Activated CD4-positive, alpha-beta T cell treated with anti-CD3 and anti-CD28 coated beads, Interleukin-2, amount 50 U/mL, for 48 hours (primary cell): ENCODE data around the gene CEACAM16.
"Not testable (repeated sequence)": the region's sequence is repeated elsewhere in the genome, so short reads cannot be mapped to it uniquely, and the experiment has no call there.

Experiments
- DNase-seq, 2 experiments: peaks; one replicate each; pipeline ENCODE4 v3.0.0-alpha.2; 2020

CEACAM16 gene

DNA sequence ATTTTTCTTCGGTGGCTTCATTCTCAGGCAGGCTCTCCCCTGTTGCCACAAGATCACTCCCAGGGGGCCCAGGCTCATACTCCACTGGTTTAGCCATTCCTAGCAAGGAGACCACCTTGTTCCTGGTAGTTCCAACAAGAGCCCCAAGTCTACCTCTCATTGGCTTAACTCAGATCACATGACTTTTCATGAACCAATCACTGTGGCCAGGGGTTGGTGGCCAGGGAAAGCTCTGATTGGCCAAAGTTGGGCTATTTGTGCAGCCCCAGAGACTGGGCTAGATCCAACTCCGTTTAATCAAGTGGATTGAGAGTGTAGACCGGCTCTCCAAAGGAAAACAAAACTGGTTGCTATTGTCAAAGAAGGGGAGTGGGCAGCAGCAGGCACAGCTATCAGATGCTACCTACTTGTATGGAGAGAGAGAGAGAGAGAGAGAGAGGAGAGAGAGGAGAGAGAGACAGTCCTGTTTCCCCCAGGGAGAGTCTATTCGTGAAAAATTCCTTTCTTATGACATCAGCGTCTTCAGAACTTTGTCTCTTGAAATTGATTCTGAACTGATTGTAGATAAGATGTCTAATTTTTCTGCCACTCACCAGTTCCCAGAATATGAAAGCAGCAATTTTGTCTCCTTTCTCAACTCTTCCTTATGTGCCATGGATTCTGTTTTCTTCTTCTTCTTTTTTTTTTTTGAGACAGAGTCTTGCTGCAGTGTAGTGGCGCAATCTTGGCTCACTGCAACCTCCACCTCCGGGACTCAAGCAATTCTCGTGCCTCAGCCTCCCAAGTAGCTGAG is 21.7 kb upstream of the CEACAM16 start:
- no peak for DNase-seq

DNA sequence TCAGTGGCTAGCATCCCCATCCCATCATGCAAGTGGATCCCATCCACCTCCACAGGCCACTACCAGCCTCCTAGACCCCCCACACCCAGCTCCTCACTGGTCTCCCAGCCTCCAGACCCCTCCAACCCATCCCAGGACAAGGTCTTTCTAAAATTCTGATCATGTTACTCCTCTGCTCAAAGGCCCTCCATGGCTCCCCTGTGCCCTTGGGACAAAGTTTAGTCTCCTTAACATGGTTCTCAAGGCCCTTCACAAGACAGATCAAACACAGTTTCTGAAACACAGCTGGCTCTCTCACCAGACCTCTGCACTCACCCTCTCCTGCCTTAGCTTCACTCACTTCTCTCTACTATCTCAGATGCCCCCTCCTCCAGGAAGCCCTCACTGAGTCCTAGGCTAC is 18.4 kb upstream of the CEACAM16 start:
- DNase-seq: no peak

DNA sequence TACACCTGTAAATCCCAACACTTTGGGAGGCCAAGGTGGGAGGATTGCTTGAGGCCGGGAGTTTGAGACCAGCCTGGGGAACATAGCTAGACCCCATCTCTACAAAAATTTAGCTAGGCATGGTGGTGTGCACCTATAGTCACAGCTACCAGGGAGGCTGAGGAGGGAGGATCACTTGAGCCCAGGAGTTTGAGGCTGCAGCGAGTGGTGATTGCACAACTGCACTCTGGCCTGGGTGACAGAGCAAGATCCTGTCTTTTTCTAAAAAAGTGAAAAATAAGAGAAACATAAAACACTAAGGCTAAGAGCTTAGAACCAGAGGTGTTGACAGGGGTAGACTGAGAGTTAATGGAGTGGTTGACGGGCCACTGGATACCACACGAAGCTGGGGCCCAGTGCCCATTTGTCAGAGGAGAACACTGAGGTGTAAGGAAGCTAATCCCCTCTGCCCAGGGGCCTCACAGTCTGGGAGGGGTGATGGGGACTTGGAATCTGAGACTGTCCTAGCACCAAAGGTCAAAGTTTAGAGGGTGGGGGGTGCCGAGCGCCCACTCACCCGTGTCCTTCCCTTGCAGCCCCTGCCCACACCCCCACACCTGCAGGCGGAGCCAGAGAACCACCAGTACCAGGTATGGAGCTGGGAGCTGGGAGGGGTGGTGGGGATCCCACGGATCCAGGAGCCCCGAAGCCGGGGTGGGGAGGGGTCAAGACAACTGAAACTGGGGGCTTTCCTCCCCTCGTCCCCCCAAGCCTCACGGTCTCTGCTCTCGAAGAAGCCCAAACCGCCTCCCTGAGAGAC is 16.8 kb upstream of the CEACAM16 start:
- DNase-seq: no peak

DNA sequence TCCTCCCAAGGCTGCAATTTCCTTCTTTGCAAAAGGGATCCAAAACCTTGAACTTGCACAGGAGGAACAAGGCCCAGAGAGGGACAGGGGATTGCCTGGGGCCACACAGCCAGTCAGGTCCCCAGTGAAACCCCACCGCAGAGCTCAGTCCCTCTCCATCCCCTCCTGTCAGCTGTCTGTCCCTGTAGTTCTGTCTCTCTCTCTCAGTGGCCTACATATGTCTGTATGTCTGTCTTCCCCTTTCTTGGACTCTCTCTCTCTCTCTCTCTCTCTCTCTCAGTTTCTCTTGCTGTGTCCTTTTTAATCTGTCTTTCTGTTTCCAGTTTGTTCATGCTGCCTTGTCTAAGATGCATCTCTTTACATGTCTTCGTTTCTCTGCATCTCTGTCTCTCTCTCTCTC is 16.1 kb upstream of the CEACAM16 start:
- DNase-seq: no peak

DNA sequence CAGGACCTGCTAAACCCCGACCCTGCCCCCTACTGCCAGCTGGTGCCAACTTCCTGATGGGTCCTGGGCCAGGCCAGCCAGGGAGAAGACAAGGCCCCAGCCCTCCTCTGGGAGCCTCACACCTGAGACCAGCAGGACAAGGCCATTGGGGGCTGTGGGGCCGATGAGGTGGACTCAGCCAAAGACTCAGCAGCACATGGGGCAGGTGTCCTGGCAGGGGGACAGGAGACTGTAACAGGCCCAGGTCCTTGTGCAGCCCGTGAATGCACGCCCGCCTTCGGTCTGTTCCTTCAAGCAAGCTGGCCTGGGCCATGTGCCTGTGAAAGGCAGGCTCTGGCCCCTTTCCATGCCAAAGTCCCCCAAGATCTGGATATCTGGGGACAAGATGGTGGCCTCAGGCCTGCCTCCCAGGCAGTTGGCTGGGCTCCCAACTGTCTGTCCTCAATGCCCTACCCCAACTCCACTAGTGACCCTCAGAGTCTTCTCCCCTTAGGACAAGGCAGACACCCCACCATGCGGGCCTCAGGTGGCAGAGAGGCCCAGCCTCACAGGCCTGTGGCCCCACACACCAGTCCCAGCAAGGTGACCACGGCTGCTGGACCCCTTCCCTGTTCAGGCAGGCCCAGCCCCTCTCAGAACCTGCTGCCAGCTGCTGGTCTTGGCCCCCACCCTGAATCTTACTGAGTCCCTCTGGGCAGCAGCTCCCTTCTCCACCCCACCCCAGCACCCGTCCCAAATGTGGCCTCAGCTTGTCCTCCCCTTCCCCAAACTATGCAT is 15.3 kb upstream of the CEACAM16 start:
- DNase-seq: no peak

DNA sequence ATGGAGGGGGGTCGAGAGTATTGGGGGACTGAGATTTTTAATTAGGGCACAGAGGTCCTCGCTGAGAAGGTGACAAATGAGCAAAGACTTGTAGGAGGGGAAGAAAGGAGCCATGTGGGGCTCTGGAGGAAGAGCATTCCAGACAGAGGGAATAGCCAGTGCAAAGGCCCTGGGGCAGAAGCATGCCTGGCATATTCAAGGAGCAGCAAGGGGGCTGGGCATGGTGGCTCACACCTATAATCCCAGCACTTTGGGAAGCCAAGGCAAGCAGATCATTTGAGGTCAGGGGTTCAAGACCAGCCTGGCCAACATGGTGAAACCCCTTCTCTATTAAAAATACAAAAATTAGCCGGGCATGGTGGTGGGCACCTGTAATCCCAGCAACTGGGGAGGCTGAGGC is 14.6 kb upstream of the CEACAM16 start:
- not testable (repeated sequence) for DNase-seq

DNA sequence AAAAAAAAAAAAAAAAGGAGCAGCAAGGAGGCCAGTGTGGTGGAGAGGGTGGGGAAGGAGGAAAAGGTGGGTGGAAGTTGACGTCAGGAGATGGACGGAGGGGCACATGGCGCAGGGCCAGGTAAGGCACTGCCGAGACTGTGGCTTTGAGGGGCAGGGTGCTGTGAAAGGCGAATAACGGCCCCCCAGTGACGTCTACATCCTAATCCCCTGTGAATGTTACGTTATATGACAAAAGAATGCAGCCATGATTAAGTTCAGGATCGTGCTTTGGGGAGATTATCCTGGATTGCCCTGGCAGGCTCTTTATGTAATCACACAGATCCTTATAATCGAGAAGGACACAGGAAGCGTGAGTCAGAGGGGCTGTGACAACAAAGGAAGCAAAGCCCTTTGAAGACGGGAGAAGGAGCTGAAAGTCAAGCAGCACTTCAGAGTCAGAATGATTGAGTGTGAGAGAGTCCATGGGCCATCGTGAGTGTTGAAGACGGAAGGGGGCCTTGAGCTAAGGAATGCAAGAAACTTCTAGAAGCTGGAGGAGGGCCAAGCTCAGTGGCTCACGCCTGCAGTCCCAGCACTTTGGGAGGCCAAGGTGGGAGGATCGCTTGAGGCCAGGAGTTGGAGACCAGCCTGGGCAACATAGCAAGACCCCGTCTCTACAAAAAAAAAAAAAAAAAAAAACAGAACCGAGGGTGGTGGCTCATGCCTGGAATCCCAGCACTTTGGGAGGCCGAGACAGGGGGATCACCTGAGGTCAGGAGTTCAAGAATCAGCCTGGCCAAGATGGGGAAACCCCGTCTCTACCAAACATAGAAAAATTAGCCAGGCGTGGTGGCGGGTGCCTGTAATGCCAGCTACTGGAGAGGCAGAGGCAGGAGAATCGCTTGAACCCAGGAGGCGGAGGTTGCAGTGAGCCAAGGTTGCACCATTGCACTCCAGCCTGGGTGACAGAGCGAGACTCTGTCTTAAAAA is 13.8 kb upstream of the CEACAM16 start:
- DNase-seq: no peak

DNA sequence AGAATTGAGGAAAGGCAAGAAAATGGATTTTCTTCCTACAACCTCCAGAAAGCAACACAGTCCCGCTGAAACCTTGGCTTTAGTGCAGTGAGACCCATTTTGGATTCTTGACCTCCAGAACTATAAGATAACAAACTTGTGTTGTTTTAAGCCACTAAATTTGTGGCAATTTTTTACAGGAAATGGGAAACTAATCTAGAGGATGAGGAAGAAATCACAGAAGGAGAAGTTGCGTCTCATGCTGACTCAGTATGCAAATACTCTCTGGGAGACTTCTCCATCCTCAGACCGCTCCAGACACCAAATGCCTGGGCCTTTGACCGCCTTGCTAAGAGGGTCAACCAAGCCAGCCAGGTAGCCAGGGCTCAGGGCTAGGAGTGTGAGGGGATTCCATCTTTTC is 13.1 kb upstream of the CEACAM16 start:
- no peak for DNase-seq

DNA sequence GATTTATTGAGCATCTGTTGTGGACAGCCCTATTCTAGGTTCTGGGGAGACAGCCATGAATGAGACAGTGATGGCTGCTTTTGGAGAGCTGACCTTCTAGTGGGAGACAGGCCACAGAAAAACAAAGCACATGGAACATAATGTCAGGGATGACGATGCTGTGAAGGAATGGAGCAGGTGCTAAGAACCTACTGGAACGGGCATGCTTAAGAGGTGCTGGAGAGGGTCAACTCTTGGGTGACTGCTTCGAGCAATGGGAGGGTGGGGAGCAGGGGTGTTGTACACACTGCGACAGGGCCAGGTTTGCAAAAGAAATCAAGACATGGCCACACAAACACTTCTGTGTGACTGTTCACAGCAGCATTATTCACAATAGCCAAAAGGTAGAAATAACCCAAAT is 12.1 kb upstream of the CEACAM16 start:
- no peak for DNase-seq

DNA sequence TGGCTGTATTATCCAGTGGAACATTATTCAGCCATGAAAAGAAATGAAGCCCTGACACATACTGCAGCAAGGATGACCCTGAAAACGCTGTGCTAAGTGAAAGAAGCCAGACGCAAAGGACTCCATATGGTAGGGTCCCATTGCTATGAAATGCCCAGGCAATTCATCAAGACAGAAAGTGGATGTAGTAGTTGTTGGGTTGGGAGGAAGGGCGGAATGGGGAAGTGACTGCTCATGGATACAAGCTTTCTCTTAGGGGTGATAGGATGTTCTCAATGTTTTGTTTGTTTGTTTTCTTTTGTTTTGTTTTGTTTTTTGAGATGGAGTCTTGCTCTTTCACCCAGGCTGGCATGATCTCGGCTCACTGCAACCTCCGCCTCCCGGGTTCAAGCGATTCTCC is 11.1 kb upstream of the CEACAM16 start:
- DNase-seq: no peak

DNA sequence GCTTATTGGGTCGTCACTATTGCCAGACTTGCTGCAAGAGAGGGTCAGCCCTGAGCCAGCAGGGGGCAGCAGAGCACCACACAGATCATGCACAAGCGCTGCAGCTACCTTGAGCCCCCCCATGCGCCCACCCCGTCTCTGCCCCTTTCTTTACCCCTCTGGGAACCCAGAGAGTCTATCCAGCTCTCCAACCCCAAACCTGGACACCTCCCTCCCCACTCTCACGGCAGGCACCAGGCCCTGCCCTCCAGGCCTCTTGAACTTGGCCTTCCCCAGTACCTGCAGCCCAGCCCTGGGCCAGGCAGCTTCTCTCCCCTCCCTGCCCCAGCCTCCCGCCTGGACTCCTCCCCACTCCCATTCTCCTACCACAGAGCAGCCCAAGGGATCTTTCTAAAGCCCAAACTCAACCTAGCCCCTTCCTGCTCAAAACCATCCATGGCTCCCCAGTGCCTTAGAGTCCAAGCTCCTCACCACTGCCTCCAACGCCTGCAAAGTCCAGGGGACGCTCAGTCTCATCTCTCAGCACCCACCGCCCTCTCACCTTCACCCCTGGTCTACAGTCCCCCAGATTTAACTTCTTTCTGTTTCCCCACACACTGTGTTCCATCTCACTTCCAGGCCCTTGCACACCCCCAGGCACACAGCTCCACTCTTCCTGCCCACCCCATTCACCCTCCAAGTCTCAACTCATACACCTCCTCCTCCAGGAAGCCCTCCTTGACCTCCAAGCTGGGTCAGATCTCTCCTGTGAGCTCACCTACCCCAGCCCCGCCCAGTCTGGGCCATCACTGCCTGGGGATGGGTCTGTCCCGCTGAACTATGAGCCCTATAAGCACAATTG is 9.4 kb upstream of the CEACAM16 start:
- peak; percentile 83 to 87 for DNase-seq

DNA sequence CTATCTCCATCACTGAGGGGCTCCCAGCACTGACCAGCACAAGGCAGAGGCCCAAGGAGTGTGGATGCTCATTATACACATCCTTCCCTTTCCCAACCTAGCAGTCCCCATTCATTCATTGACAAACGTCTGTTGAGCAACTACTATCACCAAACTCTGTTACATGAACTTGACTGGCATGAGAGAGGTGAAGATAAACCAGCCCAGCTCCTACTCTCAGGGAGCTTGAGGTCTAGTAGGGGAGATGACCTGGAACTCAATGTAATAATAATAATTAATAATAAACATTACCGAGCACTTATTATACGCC is 8.9 kb upstream of the CEACAM16 start:
- no peak for DNase-seq

DNA sequence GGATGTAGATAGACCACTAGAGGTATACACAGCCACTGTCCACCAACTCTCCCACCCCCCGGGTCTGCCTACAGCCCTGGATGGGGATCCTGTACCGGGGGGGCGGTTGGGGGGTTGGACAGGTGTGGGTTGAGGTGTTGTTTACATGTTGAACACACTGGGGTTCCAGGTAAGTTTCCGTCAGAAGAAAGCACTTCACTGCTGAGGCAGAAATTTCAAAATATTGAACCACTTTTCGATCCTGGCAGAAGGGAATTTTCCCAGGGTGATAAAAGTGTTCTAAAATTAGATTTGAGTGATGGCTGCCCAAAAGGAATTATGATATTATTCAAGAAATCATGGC is 6.6 kb upstream of the CEACAM16 start:
- DNase-seq: no peak

DNA sequence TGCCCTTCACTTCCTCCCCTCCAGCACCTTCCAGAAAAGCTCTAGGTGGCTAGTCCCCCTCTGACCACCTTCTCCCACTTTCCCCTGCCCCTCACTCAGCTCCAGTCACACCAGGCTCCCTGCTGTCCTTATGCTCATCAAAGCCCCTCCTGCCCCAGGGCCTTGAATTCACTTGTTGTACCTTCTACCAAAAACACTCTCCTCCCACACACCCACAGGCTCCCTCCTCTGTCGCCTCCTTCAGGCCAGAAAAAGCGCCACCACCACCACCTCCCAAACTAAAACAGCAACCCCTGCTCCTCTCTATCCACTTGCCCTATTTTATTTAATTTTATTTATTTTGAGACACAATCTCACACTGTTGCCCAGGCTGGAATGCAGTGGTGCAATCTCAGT is 4.8 kb upstream of the CEACAM16 start:
- DNase-seq: peak; percentile 40 to 52

DNA sequence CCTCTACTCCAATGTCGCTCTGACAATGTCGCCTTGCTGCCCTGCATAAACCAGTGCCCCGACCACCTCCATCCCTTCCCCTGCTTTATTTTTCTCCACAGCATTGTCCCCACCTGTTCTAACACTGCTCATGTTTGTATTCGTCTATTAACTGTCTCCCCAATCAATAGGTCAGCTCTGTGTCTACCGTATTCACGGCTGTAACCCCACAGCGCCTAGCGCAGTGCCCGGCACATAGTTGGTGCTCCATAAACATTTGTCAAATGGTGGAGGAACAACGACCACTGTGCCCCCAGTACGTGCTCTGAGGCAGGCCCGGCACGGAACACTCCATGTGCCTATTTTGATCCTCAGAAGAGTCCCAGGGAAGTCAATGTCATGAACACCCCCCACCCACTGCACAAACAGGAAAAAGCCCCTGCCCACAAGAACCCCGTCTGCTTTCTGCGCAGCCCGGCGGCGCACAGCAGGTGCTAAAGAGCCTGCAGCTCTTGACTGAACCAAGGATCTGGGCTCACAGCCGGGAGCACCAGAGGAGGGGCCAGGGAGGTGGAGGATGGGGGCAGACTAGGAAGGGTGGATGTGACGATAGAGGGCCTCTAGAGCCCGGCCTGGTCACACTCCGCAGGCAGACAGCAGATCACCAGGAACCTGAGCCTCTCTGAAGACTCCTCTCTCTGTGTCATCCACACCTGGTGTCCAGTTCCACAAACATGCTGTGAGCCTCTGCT is 1.8 kb upstream of the CEACAM16 start:
- no peak for DNase-seq

DNA sequence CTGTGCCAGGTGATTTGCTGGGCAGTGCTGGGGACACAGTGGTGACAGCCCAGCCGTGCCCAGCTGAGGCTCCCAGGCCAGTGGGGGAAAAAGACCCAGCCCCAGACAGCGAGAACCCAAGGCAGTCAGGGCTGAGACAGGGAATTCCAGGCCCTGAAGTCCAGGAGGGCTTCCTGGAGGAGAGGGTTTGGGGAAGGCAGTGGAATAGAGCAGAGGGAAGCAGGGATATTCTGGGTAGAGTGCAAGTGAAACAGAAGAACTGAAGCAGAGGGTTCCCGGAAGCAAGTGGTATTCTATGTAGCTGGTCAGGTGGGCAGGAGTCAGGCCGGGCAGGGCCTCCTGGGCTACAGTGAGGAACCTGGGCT is 1.3 kb upstream of the CEACAM16 start:
- DNase-seq: no peak

DNA sequence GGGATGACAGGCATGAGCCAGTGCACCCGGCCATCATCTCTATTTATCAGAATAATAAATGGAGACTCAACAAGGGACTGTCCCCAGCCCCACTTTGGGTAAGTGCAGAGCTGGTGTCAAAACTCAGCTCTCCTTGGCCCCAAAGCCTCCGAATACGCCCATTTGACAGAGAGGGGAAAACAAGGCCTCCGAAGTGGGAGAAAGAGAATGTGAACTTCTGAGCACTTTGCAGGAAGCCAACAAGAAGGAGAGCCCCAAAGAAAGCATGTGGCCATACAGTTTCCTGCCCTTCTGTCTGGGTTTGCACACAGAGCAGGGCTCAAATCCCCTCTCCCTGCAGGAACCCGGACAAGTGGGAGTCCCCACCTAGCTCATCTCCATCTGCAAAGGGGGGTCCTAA is 1.6 kb downstream of the CEACAM16 start:
- no peak for DNase-seq

DNA sequence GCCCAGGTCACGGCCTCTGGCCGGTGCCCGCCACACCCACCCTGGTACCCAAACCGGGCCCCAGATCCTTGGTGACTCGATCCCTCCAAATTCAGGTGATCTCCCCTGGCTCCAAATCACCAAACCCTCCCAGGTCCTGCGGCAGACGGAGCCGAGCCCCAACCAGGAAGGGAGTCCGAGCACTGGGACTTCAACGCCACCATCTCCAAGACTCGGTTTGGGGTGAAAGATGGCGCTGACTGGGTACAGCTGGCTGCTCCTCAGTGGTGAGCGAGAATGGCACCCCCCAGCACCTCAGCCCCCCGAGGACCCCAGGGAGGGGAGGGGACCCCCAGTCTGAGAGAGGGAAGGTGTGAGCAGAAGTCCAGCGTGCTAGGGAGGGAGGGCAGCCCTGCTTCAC is 2.3 kb downstream of the CEACAM16 start:
- no peak for DNase-seq

DNA sequence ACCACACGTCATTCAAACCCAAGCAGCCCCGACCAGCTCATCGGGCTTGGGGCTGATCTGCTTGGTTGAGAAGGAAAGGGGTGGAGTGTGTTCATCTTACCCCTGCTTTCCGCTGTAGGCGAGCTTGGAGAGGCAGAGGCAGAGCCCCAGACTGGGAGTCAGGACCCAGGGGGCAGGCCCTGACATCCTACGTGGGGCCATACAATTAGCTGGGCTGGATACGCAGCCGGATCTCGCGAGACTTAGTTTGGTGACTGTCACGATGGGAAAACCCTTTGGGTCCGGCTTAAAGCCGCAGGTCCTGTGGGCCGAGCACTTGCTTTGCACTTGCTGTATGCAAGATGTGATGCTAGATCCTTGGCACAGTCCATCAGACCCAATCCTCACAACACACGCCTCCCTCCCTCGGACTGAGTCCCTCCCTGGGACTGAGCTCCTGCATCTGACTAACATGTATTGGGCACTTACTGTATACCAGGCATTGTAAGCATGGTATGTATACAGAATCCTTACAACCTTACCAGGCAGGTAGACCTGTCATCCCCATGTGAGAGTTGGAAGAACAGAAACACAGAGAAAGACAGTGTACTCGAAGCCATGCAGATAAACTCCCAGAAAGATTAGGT is 3.7 kb downstream of the CEACAM16 start:
- no peak for DNase-seq

DNA sequence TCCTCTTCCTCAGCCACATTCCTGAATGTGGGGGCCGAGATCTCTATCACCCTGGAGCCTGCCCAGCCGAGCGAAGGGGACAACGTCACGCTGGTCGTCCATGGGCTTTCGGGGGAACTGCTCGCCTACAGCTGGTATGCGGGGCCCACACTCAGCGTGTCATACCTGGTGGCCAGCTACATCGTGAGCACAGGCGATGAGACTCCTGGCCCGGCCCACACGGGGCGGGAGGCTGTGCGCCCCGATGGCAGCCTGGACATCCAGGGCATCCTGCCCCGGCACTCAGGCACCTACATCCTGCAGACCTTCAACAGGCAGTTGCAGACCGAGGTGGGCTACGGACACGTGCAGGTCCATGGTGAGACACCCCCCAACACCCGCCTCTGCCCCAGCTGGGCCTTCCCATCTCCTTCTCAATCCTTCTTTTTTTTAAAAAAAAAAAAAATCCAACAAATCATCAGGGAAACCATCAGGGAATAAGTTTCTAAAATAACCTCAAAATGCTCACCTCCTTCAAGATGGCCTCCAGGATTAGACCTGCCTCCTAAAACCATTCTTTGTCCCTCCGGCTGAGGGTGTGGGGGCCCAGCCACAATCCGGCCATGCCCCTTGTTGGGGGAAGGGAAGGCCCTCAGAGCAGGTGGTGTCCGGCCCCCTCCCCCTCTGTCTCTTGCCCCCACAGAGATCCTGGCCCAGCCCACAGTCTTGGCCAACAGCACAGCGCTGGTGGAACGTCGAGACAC is 4.6 kb downstream of the CEACAM16 start:
- DNase-seq: no peak
